SK-N-SH (cell line): ENCODE results near the gene KLHL40. TPM values are rescaled to one million over a fixed set of nuclear protein-coding genes. Genes with fewer than 3 reads are reported as not detected.

Experiments
- CTCF ChIA-PET: fragments of 300-600, 350-600 bp; formaldehyde crosslinking; extraction: SDS; loops from one replicate; lab custom pipeline; 2021; lab: Yijun Ruan, JAX
- POLR2A ChIA-PET: fragments of 350-600 bp; sonication (Branson Sonifier 250); formaldehyde crosslinking; extraction: SDS; loops from one replicate; lab custom pipeline; 2020; ENCODE audit warnings: antibody characterized with exemption, inconsistent platforms; lab: Yijun Ruan, JAX
- DNase-seq: peaks from one replicate; pipeline ENCODE4 v3.0.0; 2012
- H2AFZ ChIP-seq: fragments of 200-600 bp; sonication (generic); 2 replicates; pipeline ENCODE4 v1.8.1; 2016; ENCODE audit warnings: antibody characterized with exemption, mild to moderate bottlenecking, low read depth
- H3F3A ChIP-seq: fragments of 200-600 bp; sonication (generic); replicated peaks from 2 replicates; pipeline ENCODE3; 2016; ENCODE audit warnings: antibody characterized with exemption, mild to moderate bottlenecking; ENCODE audit not compliant: insufficient read depth
- H3K27ac ChIP-seq, 2 experiments: fragments of 200-500 bp in 1 of 2; fragments of 200-600 bp in 1 of 2; sonication (Bioruptor generic) in 1 of 2; sonication (generic), shearing (Covaris generic) in 1 of 2; 2 replicates each; pipeline versions ENCODE4 v1.5.1 to v1.6.1; 2014 to 2016; ENCODE audit warnings: low read depth in 2 of 2, inconsistent platforms in 1 of 2, low read length in 1 of 2, mild to moderate bottlenecking in 1 of 2, mixed read lengths in 1 of 2
- H3K27me3 ChIP-seq: fragments of 200-600 bp; sonication (generic), shearing (Covaris generic); 2 replicates; pipeline ENCODE4 v1.6.1; 2016; ENCODE audit warnings: mixed run types; ENCODE audit not compliant: insufficient read depth
- H3K36me3 ChIP-seq, 2 experiments: fragments of 200-500 bp in 1 of 2; fragments of 200-600 bp in 1 of 2; sonication (Bioruptor generic) in 1 of 2; sonication (generic) in 1 of 2; replicated peaks in 1 of 2; 2 replicates each; pipeline versions ENCODE3 to v1.5.1; 2014 to 2016; ENCODE audit warnings: low read length in 1 of 2, mild to moderate bottlenecking in 1 of 2; ENCODE audit not compliant: insufficient read depth in 2 of 2, control insufficient read depth in 1 of 2
- H3K4me1 ChIP-seq, 2 experiments: fragments of 200-500 bp in 1 of 2; fragments of 200-600 bp in 1 of 2; sonication (Bioruptor generic) in 1 of 2; sonication (generic), shearing (Covaris generic) in 1 of 2; 2 replicates each; pipeline versions ENCODE4 v1.5.1 to v1.6.1; 2014 to 2016; ENCODE audit warnings: low read depth in 1 of 2, low read length in 1 of 2, mixed run types in 1 of 2; ENCODE audit not compliant: insufficient read depth in 2 of 2, control insufficient read depth in 1 of 2
- H3K4me2 ChIP-seq: fragments of 200-600 bp; sonication (generic), shearing (Covaris generic); 2 replicates; pipeline ENCODE4 v1.6.1; 2017; ENCODE audit warnings: mixed run types
- H3K4me3 ChIP-seq, 2 experiments: fragments of 200-500 bp in 1 of 2; fragments of 200-600 bp in 1 of 2; sonication (Bioruptor generic) in 1 of 2; sonication (generic), shearing (Covaris generic) in 1 of 2; 2 replicates each; pipeline versions ENCODE4 v1.5.1 to v1.8.1; 2014 to 2016; ENCODE audit warnings: low read depth in 2 of 2, inconsistent platforms in 1 of 2, low read length in 1 of 2, mild to moderate bottlenecking in 1 of 2, mixed read lengths in 1 of 2, moderate library complexity in 1 of 2
- H3K79me2 ChIP-seq: fragments of 200-600 bp; sonication (generic); 2 replicates; pipeline ENCODE4 v1.8.1; 2017; ENCODE audit warnings: mild to moderate bottlenecking; ENCODE audit not compliant: insufficient read depth
- H3K9ac ChIP-seq: fragments of 200-600 bp; sonication (generic); 2 replicates; pipeline ENCODE4 v1.6.1; 2017; ENCODE audit warnings: mixed run types
- H3K9me2 ChIP-seq: fragments of 200-600 bp; sonication (generic); 2 replicates; pipeline ENCODE4 v1.6.1; 2017; ENCODE audit warnings: mixed run types
- H3K9me3 ChIP-seq: fragments of 200-600 bp; sonication (generic); 2 replicates; pipeline ENCODE4 v1.6.1; 2017; ENCODE audit warnings: mixed run types, mild to moderate bottlenecking, moderate library complexity
- H4K20me1 ChIP-seq: fragments of 200-600 bp; sonication (generic); 2 replicates; pipeline ENCODE4 v1.6.1; 2017; ENCODE audit warnings: mild to moderate bottlenecking, mixed run types; ENCODE audit not compliant: insufficient read depth
- MEF2A ChIP-seq: IDR thresholded peaks from 2 replicates; pipeline ENCODE4 v1.4.0; 2012; ENCODE audit warnings: low read depth, borderline replicate concordance
- MXI1 ChIP-seq: IDR thresholded peaks from 2 replicates; pipeline ENCODE4 v1.6.1; 2012; ENCODE audit warnings: mild to moderate bottlenecking, low read depth, low read length, improper control_type of control experiment
- RAD21 ChIP-seq: IDR thresholded peaks from 2 replicates; pipeline ENCODE4 v1.6.1; 2012; ENCODE audit warnings: mild to moderate bottlenecking, low read length
- REST ChIP-seq: IDR thresholded peaks from 2 replicates; pipeline ENCODE4 v1.6.1; 2012; ENCODE audit warnings: mild to moderate bottlenecking, low read depth, low read length, moderate library complexity
- RFX5 ChIP-seq: IDR thresholded peaks from 2 replicates; pipeline ENCODE4 v1.6.1; 2012; ENCODE audit warnings: mild to moderate bottlenecking, improper control_type of control experiment, low read length
- SIN3A ChIP-seq: IDR thresholded peaks from 2 replicates; pipeline ENCODE4 v1.6.1; 2012; ENCODE audit warnings: low read depth, mild to moderate bottlenecking, low read length, moderate library complexity, borderline replicate concordance
- TCF12 ChIP-seq: IDR thresholded peaks from 2 replicates; pipeline ENCODE4 v1.4.0; 2012
- TEAD4 ChIP-seq: IDR thresholded peaks from 2 replicates; pipeline ENCODE4 v1.4.0; 2012; ENCODE audit warnings: mild to moderate bottlenecking, borderline replicate concordance; ENCODE audit not compliant: insufficient read depth
- ZBTB33 ChIP-seq: IDR thresholded peaks from 2 replicates; pipeline ENCODE4 v1.4.0; 2012; ENCODE audit warnings: low read depth, borderline replicate concordance
- WGBS: methylation state at CpG from one replicate; pipeline ENCODE4 v1.1.6; 2017; ENCODE audit warnings: low lambda C conversion rate; 5-methylcytosine and 5-hydroxymethylcytosine counted together
- polyA plus RNA-seq, 3 experiments: library from polyadenylated mRNA; depleted of rRNA; stranded (reverse); fragments of >200 nt; gene quantifications; 2 replicates each; pipeline ENCODE4 v1.2.3, GENCODE V29; 2012

The KLHL40 gene
- polyA plus RNA-seq, 1 of the 3 experiments (the other 2 are of a cell fraction): not detected

- WGBS: 95% methylated on average over 22 of the region's 22 CpGs
Measured at GRCh38 chr3:42658771-42659390, 26.5 kb upstream of the KLHL40 start.

More at GRCh38 chr3:42658771-42659390, 26.5 kb upstream of the KLHL40 start:
- Histone ChIP-seq H3K27me3 (no peaks in the 10 kb centered on the region), H3K36me3 (peaks cover 0 to 27% of the 10 kb centered on the region in 2 experiments), H3K4me3 (no peak overlapping the region), H3K9me3 (no peaks in the 10 kb centered on the region), H4K20me1 (peaks cover 8% of the 10 kb centered on the region; the same call in 1 of the 2 replicates), H3K79me2 (peaks cover 27% of the 10 kb centered on the region; the same call in 1 of the 2 replicates), H3K27ac (no peak overlapping the region), H2AFZ (no peak overlapping the region), H3F3A (no peaks in the 10 kb centered on the region), H3K9me2 (no peaks in the 10 kb centered on the region), H3K4me1 (peaks cover 4 to 15% of the 10 kb centered on the region in 2 experiments; a peak in 1 of 4 replicates), H3K4me2 (no peak overlapping the region), H3K9ac (no peak overlapping the region)
- no peak for DNase-seq
- ChIA-PET POLR2A (no interaction called here), CTCF (interaction anchor here (1.0 to 1.1 kb wide), 2 partner anchors 11 to 86 kb away, joined by 3 to 4 read pairs; no protein-coding TSS in a partner anchor)
- no peak for TF ChIP-seq MEF2A
- no peak for TF ChIP-seq SIN3A
- no peak for TF ChIP-seq MXI1
- TF ChIP-seq RFX5: no peak
- TF ChIP-seq TCF12: no peak
- TF ChIP-seq RAD21: no peak
- no peak for TF ChIP-seq ZBTB33
- no peak for TF ChIP-seq TEAD4
- TF ChIP-seq REST: no peak
